Activated CD8-positive, alpha-beta T cell treated with anti-CD3 and anti-CD28 coated beads for 36 hours (primary cell): ENCODE measurements around the gene COL5A1. TPM values are rescaled to one million over a fixed set of nuclear protein-coding genes. Genes with fewer than 3 reads are reported as not detected.

Experiments
- ATAC-seq: fragments of 200-7000 bp; cut with Tn5 transposase; one replicate; pipeline ENCODE4 v1.10.0; 2021; ENCODE audit warnings: mild to moderate bottlenecking, moderate library complexity
- CTCF ChIA-PET: fragments of 350-600 bp; sonication (Branson Sonifier 250); formaldehyde crosslinking; loops from one replicate; lab custom pipeline; 2021; ENCODE audit warnings: antibody characterized with exemption; lab: Charles Lee
- POLR2A ChIA-PET: fragments of 350-600 bp; sonication (Branson Sonifier 250); formaldehyde crosslinking; loops from one replicate; lab custom pipeline; 2021; ENCODE audit warnings: antibody characterized with exemption; lab: Charles Lee
- DNase-seq: peaks from one replicate; pipeline ENCODE4 v3.0.0-alpha.2; 2020
- H3K27ac Mint-ChIP-seq: one replicate; pipeline ENCODE4 v1.8.0; 2021; ENCODE audit warnings: mild to moderate bottlenecking, mixed read lengths
- H3K27me3 Mint-ChIP-seq: one replicate; pipeline ENCODE4 v1.8.0; 2021; ENCODE audit warnings: mixed read lengths
- H3K36me3 Mint-ChIP-seq: one replicate; pipeline ENCODE4 v1.8.0; 2021; ENCODE audit warnings: low read depth, mixed read lengths
- H3K4me1 Mint-ChIP-seq: one replicate; pipeline ENCODE4 v1.8.0; 2021; ENCODE audit warnings: low read depth, mixed read lengths
- H3K4me3 Mint-ChIP-seq: one replicate; pipeline ENCODE4 v1.8.0; 2021; ENCODE audit warnings: mild to moderate bottlenecking, moderate library complexity, mixed read lengths
- H3K9me3 Mint-ChIP-seq: one replicate; pipeline ENCODE4 v1.8.0; 2021; ENCODE audit warnings: mixed read lengths
- CTCF ChIP-seq: fragments of 200-600 bp; IDR thresholded peaks from one replicate; pipeline ENCODE4 v1.8.0; 2022; ENCODE audit warnings: antibody characterized with exemption, mild to moderate bottlenecking
- intact Hi-C: fragments of 100-400 bp; cut with micrococcal nuclease; formaldehyde crosslinking; loops from one replicate; pipeline ENCODE4 v1.10.0; 2022
- total RNA-seq, 2 experiments: library from RNA; stranded (reverse); gene quantifications; one replicate each; pipeline ENCODE4 v1.2.3, GENCODE V29; 2021

The COL5A1 gene
- total RNA-seq, 2 experiments from 2014 or later = 0.29 to 0.34 TPM

- Mint-ChIP-seq H3K9me3 (no peaks in the 10 kb centered on the region), H3K36me3 (no peaks in the 10 kb centered on the region), H3K4me1 (no peaks in the 10 kb centered on the region), H3K27ac (no peak overlapping the region), H3K27me3 (no peaks in the 10 kb centered on the region), H3K4me3 (no peak overlapping the region)
- no peak for DNase-seq
- ATAC-seq = no peak
- POLR2A ChIA-PET = no interaction called here
- no peak for TF ChIP-seq CTCF
- CTCF ChIA-PET = no interaction called here
- intact Hi-C loops = no loop called here
Measured at GRCh38 chr9:134625361-134626068, 16.1 kb upstream of the COL5A1 start.

- intact Hi-C loops = no loop called here
- TF ChIP-seq CTCF = no peak
- H3K36me3 Mint-ChIP-seq = no peaks in the 10 kb centered on the region
- H3K27me3 Mint-ChIP-seq = no peaks in the 10 kb centered on the region
- no peaks in the 10 kb centered on the region for H3K4me1 Mint-ChIP-seq
- ChIA-PET CTCF (no interaction called here), POLR2A (no interaction called here)
- ATAC-seq (no peak), DNase-seq (no peak)
- no peak overlapping the region for H3K27ac Mint-ChIP-seq
- no peaks in the 10 kb centered on the region for H3K9me3 Mint-ChIP-seq
- no peak overlapping the region for H3K4me3 Mint-ChIP-seq
Measured at GRCh38 chr9:134626069-134626423, 15.6 kb upstream of the COL5A1 start.

GRCh38 chr9:134626571-134627416 lies 14.8 kb upstream of the COL5A1 start:
- Mint-ChIP-seq H3K27ac (no peak overlapping the region), H3K27me3 (no peaks in the 10 kb centered on the region), H3K4me3 (no peak overlapping the region), H3K9me3 (no peaks in the 10 kb centered on the region), H3K4me1 (no peaks in the 10 kb centered on the region), H3K36me3 (no peaks in the 10 kb centered on the region)
- no peak for TF ChIP-seq CTCF
- CTCF ChIA-PET = no interaction called here
- no peak for DNase-seq
- ATAC-seq = no peak
- intact Hi-C loops = no loop called here
- POLR2A ChIA-PET = no interaction called here

GRCh38 chr9:134627417-134628353 lies 13.9 kb upstream of the COL5A1 start:
- CTCF ChIA-PET = no interaction called here
- TF ChIP-seq CTCF = no peak
- DNase-seq (no peak), ATAC-seq (no peak)
- Mint-ChIP-seq H3K27me3 (no peaks in the 10 kb centered on the region), H3K9me3 (no peaks in the 10 kb centered on the region), H3K4me3 (no peak overlapping the region), H3K4me1 (no peaks in the 10 kb centered on the region), H3K27ac (no peak overlapping the region), H3K36me3 (no peaks in the 10 kb centered on the region)
- intact Hi-C loops = no loop called here
- POLR2A ChIA-PET = no interaction called here
